SH-SY5Y (cell line): ENCODE measurements around the gene FOXJ3.

ENCODE experiments used
- GATA2 ChIP-seq: IDR thresholded peaks from 2 replicates; pipeline ENCODE4 v1.6.1; 2011; ENCODE audit warnings: mild to moderate bottlenecking, low read depth, low read length
- GATA3 ChIP-seq: IDR thresholded peaks from 2 replicates; pipeline ENCODE4 v1.6.1; 2011; ENCODE audit warnings: low read depth, mild to moderate bottlenecking, low read length, moderate library complexity

DNA sequence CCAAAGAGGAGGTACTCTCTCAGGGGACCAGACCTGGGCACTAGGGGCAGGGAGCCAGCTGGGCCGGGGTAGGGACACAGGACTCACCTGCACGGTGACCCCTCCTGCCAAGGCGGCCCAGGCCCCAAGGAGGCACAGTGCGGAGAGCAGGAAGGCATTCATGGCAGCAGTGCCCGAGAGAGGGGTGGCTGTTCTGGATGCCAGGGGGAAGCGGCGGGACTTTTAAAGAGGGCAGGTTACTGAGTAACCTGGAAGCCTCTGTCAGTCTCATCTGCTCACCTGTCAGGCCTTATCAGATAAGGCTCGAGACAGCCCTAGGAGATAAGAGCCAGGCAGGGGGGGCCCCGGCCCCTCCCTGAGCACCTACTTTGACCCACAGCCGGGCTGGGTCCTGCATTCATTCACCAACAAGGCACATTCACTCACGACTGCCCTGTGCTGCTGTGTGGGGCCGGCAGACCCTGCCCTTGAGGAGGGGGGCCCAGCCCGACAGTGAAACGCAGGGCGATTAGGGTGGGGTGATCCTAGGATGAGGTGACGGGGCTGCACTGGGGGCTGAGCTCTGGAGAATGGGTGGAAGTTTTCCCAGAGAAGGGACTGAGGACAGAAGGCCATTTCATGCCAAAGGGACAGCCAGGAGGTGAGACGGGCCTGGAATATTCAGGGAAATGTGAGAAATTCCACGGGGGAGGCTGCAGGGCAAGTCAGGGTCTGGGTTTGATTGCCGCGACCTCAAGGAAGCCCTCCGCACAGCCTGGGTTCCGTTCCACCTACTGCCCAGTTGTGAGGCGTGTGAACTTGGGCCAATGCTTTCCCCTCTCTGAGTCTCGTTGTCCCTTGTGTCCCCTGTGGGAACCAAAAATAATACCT lies 170.2 kb downstream of the FOXJ3 start, which contains the start of gene GUCA2A:
- TF ChIP-seq GATA2 (no peak), GATA3 (no peak)
